ENCODE measurements around the gene CCDC18. TPM values are rescaled to one million over a fixed set of nuclear protein-coding genes. Genes with fewer than 3 reads are reported as not detected.

CCDC18 gene, protein sequence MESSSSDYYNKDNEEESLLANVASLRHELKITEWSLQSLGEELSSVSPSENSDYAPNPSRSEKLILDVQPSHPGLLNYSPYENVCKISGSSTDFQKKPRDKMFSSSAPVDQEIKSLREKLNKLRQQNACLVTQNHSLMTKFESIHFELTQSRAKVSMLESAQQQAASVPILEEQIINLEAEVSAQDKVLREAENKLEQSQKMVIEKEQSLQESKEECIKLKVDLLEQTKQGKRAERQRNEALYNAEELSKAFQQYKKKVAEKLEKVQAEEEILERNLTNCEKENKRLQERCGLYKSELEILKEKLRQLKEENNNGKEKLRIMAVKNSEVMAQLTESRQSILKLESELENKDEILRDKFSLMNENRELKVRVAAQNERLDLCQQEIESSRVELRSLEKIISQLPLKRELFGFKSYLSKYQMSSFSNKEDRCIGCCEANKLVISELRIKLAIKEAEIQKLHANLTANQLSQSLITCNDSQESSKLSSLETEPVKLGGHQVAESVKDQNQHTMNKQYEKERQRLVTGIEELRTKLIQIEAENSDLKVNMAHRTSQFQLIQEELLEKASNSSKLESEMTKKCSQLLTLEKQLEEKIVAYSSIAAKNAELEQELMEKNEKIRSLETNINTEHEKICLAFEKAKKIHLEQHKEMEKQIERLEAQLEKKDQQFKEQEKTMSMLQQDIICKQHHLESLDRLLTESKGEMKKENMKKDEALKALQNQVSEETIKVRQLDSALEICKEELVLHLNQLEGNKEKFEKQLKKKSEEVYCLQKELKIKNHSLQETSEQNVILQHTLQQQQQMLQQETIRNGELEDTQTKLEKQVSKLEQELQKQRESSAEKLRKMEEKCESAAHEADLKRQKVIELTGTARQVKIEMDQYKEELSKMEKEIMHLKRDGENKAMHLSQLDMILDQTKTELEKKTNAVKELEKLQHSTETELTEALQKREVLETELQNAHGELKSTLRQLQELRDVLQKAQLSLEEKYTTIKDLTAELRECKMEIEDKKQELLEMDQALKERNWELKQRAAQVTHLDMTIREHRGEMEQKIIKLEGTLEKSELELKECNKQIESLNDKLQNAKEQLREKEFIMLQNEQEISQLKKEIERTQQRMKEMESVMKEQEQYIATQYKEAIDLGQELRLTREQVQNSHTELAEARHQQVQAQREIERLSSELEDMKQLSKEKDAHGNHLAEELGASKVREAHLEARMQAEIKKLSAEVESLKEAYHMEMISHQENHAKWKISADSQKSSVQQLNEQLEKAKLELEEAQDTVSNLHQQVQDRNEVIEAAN (N-terminal part only)
- total RNA-seq (2022; extraction: Qiagen RNA extraction; ENCODE audit: low read depth): 4.0 to 6.3 TPM (median 6.3 TPM) in 5 replicates

DNA sequence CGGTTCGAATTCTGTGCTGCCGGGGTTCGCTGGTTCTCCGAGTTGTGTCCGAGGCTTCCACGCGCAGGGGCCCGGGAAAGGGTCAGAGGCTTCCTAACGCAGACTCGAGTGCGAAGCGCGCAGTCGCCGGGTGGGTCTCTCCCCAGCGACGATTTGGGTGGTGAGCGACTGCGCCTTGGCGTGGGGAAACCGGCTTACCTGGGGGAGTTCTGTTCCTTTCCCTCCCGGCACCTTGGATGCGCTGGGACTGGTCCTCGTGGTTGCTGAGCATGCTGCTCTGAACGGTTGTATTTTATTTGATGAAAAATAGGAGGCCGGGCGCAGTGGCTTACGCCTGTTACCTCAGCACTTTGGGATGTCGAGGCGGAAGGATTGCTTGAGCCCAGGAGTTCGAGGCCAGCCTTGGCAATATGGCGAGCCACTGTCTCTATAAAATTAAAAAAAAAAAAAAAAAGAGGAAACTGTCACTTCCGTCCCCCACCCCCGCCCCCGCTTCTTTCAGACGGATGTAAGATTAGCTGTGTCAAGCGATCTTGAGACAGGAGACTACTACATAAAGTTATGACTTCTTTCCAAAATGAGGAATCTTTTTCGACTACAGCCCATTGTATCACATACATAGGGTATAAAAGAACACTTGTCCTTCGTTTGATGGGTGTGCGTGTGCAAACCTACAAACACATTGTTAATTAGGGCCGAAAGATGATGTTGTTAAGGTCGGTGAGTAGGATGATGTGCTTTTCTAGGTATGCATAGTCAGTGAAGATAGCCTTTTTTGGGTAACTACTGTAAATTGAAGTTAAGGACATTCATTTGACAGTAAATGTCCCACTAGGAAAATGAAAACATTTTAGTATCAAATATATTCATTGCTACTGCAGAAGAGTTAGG lies at the start of gene CCDC18:
Gene CCDC18, plus strand, starts transcription at position 2 of the 891 bp plus-strand sequence. CDS start 2,638 bp downstream, outside the sequence.

DNA sequence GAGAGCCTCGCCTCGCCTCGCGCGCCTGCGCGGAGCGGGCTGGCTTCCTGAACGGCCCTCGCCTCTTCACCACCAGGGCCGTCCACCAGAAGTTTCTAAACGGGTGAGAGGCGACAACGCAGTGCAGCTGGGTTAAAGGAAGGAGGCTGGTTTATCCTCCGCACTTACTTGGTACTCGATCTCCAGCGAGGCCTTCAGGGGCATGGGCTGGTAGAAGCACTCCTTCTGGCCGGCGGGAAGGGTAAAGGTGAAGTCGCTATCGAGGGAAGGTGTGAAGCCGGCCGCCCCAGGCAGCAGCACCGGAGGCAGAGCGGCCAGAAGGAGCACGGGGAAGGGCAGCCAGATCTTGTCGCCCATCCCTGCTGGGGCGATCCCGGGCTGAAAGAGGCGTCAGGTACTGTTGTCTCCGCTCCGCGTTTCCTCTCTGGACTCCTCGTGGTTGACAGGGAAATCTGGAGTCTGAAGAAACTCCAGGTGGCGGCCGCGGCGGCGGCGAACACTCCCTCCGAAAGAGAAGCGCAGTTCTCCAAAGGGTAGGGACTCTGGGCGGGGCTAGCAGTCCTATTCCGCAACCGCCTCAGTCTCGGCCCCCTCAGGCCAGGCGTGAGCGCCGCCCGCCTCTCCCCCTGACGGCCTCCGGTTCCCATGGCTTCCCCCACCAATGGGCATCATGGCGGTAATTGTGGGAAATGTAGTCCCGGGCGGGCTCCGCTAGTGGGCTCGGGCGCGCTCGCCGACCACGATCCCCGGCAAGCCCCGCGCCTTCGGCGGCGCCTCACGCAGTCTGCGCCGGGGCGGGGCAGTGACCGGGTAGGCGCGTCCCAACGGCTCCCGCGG lies 420 bp upstream of the CCDC18 start, which contains the start of gene TMED5:
Gene TMED5, minus strand, starts transcription at position 528 of the 837 bp plus-strand sequence. Its CDS starts 171 bp downstream, at position 357.

Other genes with a start within 250 kb of the CCDC18 start
- 7.8 to 11.6 TPM (median 9.5 TPM) in 5 replicates for gene DIPK1A, start 219.3 kb upstream of the CCDC18 start, total RNA-seq (2022; extraction: Qiagen RNA extraction; ENCODE audit: low read depth)
- 11.3 to 15.2 TPM (median 13.8 TPM) in 5 replicates for gene MTF2, start 101.4 kb upstream of the CCDC18 start, total RNA-seq (2022; extraction: Qiagen RNA extraction; ENCODE audit: low read depth)
- 30.3 to 42.5 TPM (median 38.2 TPM) in 5 replicates for gene TMED5, start 311 bp upstream of the CCDC18 start, total RNA-seq (2022; extraction: Qiagen RNA extraction; ENCODE audit: low read depth)
- 28.5 to 42.7 TPM (median 37.5 TPM) in 5 replicates for gene DR1, start 165.2 kb downstream of the CCDC18 start, total RNA-seq (2022; extraction: Qiagen RNA extraction; ENCODE audit: low read depth)

Measured in A549 treated with DMSO at 1 μM for 4 hours (cell line).